ENCODE data around the gene CDC37L1. TPM values are rescaled to one million over a fixed set of nuclear protein-coding genes. Genes with fewer than 3 reads are reported as not detected.

CDC37L1 gene
- total and polyA plus RNA-seq, 2 of the 8 experiments (the other 6 are each of a cell fraction or from before 2014, with no cell fraction given) = 4.6 to 23.8 TPM

DNA sequence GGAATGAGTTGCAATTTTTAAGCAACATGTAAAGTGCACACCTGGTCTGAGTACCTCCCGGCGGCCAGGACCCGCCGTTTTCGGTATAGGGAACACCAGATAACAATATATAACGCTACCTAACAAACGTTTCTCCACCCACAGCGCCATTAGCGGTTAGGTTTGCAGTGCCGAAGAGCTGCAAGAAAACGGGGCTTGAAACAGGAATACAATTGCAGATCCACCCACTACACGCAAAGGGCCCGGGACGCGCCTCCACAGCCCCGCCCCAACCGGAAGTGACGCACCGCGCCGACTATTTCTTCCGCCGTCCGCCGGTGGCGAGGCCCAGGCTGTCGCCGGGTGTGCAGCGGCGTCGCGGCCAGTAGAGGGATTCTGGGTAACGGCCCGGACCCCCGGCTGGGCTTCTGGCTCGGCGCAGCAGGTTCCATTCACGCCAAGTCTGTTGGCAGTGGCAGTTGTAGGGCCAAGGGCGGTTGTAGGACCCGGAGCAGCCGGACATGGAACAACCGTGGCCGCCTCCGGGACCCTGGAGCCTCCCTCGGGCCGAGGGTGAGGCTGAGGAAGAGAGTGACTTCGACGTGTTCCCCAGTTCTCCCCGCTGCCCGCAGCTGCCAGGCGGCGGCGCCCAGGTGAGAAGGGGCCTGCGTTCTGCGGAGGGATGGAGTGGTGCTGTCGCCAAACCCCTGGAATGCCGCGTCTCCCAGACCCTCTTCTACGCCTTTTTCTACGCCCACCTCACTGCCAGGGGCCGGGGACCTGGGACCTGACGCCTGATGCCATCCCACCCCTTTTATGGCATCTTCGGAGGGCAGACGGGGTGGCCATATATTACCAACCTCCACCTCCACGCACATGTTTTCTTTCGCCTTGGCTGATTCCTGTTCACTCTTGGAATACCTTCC is at the start of gene CDC37L1 (continued):
- TF ChIP-seq NRF1 (IDR thresholded peaks at IDR 0.05; ENCODE audit: low read depth, low read length) (no peak), TEAD4 (IDR thresholded peaks at IDR 0.05; ENCODE audit: low read depth, low read length) (peak; percentile 78), SIN3A (conservative IDR thresholded peaks at IDR 0.05 in 1 of 2, IDR thresholded peaks at IDR 0.05 in 1 of 2; ENCODE audit: low read depth in 1 of 2, low read length in 2 of 2) (peak in 1 of 2 experiments; percentile 74; a peak in 2 of 4 replicates)
